Gastroesophageal sphincter (tissue), 4 donors: ENCODE measurements around the gene TMC6. TPM values are rescaled to one million over a fixed set of nuclear protein-coding genes. Genes with fewer than 3 reads are reported as not detected.
A peak's percentile ranks its signal among the peaks of the same experiment; 100 is the strongest.

Experiments
- ATAC-seq: fragments of 150-250 bp; one replicate; pipeline ENCODE4 v1.9.1; 2016; ENCODE audit warnings: mild to moderate bottlenecking, moderate library complexity
- H3K27ac ChIP-seq, 4 donors: fragments of 200-600 bp; sonication (generic) in 3 of 4; 1 replicate in 3 of 4; 2 replicates in 1 of 4; pipeline ENCODE4 v1.5.1; 2016 to 2019
- H3K27me3 ChIP-seq: fragments of 200-600 bp; sonication (generic); one replicate; pipeline ENCODE4 v1.5.1; 2019
- H3K36me3 ChIP-seq, 2 donors: fragments of 200-600 bp; sonication (generic); one replicate each; pipeline ENCODE4 v1.5.1; 2019; ENCODE audit warnings: control low read depth in 1 of 2
- H3K4me1 ChIP-seq, 3 donors: fragments of 200-600 bp; sonication (generic); 1 replicate in 2 of 3; 2 replicates in 1 of 3; pipeline ENCODE4 v1.5.1; 2016 to 2019; ENCODE audit warnings: control low read depth in 2 of 3
- H3K4me3 ChIP-seq, 2 donors: fragments of 200-600 bp; sonication (generic); one replicate each; pipeline ENCODE4 v1.5.1; 2019; ENCODE audit warnings: mild to moderate bottlenecking in 1 of 2, moderate library complexity in 1 of 2
- H3K9me3 ChIP-seq, 3 donors: fragments of 200-600 bp; sonication (generic); one replicate each; pipeline ENCODE4 v1.5.1; 2017 to 2019; ENCODE audit warnings: control low read depth in 2 of 3
- EP300 ChIP-seq: sonication (generic); formaldehyde crosslinking; IDR thresholded peaks from one replicate; pipeline ENCODE4 v1.6.1; 2017; ENCODE audit warnings: antibody characterized with exemption, mild to moderate bottlenecking
- POLR2A ChIP-seq, 2 donors: fragments of 450-650 bp; IDR thresholded peaks; one replicate each; pipeline ENCODE4 v1.6.1; 2017; ENCODE audit warnings: antibody characterized with exemption in 2 of 2, mild to moderate bottlenecking in 2 of 2, moderate library complexity in 1 of 2
- POLR2AphosphoS5 ChIP-seq: sonication (generic); formaldehyde crosslinking; IDR thresholded peaks from one replicate; pipeline ENCODE4 v1.6.1; 2017; ENCODE audit warnings: antibody characterized with exemption
- WGBS, 2 donors: methylation state at CpG; one replicate each; pipeline ENCODE4 v1.1.5; 2018; ENCODE audit warnings: low coverage in 1 of 2; 5-methylcytosine and 5-hydroxymethylcytosine counted together
- total RNA-seq, 4 donors: library from RNA; depleted of rRNA; stranded (reverse); fragments of >200 nt; gene quantifications; one replicate each; pipeline ENCODE4 v1.1.0, GENCODE V29; 2016
- TF ChIP-seq, protein P1 (sequence below), 4 experiments: fragments of 200-600 bp in 2 of 4; fragments of 450-650 bp in 2 of 4; sonication (generic) in 1 of 4; IDR thresholded peaks; one replicate each; pipeline ENCODE4 v1.5.1; 2017 to 2019; ENCODE audit warnings: antibody characterized with exemption in 4 of 4, mild to moderate bottlenecking in 2 of 4, moderate library complexity in 2 of 4

The TMC6 gene, protein sequence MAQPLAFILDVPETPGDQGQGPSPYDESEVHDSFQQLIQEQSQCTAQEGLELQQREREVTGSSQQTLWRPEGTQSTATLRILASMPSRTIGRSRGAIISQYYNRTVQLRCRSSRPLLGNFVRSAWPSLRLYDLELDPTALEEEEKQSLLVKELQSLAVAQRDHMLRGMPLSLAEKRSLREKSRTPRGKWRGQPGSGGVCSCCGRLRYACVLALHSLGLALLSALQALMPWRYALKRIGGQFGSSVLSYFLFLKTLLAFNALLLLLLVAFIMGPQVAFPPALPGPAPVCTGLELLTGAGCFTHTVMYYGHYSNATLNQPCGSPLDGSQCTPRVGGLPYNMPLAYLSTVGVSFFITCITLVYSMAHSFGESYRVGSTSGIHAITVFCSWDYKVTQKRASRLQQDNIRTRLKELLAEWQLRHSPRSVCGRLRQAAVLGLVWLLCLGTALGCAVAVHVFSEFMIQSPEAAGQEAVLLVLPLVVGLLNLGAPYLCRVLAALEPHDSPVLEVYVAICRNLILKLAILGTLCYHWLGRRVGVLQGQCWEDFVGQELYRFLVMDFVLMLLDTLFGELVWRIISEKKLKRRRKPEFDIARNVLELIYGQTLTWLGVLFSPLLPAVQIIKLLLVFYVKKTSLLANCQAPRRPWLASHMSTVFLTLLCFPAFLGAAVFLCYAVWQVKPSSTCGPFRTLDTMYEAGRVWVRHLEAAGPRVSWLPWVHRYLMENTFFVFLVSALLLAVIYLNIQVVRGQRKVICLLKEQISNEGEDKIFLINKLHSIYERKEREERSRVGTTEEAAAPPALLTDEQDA
- 10 to 100 TPM; 12.4 to 19.0 (median 15.5) TPM for total RNA-seq

DNA sequence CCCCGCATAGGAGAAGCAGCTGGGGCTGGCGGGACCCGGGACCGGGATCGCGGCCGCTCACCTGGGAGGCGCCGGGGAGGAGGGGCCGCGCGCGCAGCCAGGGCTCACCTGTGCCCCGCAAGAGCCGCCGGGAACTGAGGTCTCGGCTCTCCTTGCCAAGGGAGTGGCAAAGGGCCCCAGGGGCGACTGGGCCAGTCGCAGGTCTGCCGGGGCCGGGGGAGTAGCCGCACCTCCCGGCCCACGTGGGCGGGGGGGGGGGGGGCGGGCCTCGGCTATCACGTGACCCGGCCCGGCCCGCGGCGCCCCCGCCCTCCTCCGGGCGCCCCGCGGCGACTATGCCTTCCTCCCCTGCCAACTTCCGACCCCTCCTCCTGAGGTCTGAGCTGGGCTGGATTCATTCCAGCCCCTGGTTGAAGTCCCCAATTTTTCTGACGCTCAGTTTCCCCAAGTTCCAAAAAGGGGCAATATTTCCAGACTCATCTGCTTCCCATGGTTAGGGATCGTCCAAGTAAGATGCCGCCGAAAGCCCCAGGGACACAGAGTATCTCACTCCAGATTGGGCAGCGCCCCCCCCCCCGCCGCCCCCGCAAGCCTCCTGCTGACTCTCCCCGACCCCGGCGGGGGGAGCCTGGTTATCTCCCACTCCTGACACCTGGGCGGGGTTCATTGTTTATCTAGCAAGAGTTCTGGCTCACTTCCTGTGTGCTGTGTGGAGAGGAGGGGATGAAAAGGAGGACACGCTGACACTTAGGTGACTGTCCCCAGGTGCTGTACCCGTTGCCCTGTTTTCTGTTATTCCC, at the start of gene TMC6:
Gene TMC6, minus strand, starts transcription at position 205 of the 800 bp plus-strand sequence. CDS start 1,923 bp downstream, outside the sequence.
- peaks cover 0 to 88% (median 34%) of the 10 kb centered on the region in 3 donors for H3K4me1 ChIP-seq
- H3K36me3 ChIP-seq = peaks cover 0 to 22% of the 10 kb centered on the region in 2 donors
- peak within 1 kb of the TSS; percentile 21 to 81 (median 79) for H3K27ac ChIP-seq
- no peaks in the 10 kb centered on the region for H3K9me3 ChIP-seq
- peaks cover 64% of the 10 kb centered on the region for H3K27me3 ChIP-seq
- TF ChIP-seq POLR2A (IDR thresholded peaks at IDR 0.05) = peak; percentile 31 to 39
- TF ChIP-seq POLR2AphosphoS5 = no peak
- WGBS, 2 donors = 3 to 59% methylated on average over 3 to 12 of the region's 54 CpGs
- ATAC-seq = peak; percentile 4
- peak within 1 kb of the TSS; percentile 42 to 71 for H3K4me3 ChIP-seq

DNA sequence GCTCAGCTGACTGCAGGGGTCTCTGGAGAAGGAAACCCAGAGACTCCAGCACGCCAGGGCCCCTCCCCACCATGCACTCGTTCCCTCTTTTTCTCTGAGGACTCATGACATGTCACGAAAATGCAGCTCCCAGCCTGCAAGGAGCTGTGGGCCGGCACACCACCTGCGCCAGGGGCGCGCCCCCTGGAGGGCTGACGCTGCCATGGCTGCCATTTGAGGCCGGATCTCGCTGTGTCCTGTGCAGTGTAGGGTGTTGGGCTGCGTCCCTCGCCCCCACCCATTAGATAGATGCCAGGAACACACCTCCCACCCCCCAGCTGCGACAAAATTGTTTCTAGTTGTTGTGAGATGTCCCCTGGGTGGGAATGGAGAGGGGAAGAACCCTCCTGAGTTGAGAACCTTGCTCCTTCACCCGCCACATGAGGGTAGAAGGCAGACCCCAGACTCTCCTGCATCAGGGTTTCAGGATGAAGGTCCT, 48.0 kb upstream of the TMC6 start:
- H3K36me3 ChIP-seq = peaks cover 0 to 6% of the 10 kb centered on the region in 2 donors
- H3K9me3 ChIP-seq = no peaks in the 10 kb centered on the region
- no peak for TF ChIP-seq EP300
- peak; percentile 23 for TF ChIP-seq POLR2AphosphoS5
- TF ChIP-seq, protein P1, sequence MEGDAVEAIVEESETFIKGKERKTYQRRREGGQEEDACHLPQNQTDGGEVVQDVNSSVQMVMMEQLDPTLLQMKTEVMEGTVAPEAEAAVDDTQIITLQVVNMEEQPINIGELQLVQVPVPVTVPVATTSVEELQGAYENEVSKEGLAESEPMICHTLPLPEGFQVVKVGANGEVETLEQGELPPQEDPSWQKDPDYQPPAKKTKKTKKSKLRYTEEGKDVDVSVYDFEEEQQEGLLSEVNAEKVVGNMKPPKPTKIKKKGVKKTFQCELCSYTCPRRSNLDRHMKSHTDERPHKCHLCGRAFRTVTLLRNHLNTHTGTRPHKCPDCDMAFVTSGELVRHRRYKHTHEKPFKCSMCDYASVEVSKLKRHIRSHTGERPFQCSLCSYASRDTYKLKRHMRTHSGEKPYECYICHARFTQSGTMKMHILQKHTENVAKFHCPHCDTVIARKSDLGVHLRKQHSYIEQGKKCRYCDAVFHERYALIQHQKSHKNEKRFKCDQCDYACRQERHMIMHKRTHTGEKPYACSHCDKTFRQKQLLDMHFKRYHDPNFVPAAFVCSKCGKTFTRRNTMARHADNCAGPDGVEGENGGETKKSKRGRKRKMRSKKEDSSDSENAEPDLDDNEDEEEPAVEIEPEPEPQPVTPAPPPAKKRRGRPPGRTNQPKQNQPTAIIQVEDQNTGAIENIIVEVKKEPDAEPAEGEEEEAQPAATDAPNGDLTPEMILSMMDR (IDR thresholded peaks at IDR 0.05) = peak in 3 of 4 experiments; percentile 83 to 95 (median 91)
- no peaks in the 10 kb centered on the region for H3K27me3 ChIP-seq
- no peak for ATAC-seq
- no peak overlapping the region for H3K4me3 ChIP-seq
- peak overlapping the region in 3 of 4 donors; percentile 91 to 98 (median 98) for H3K27ac ChIP-seq
- peaks cover 0 to 100% (median 59%) of the 10 kb centered on the region in 3 donors for H3K4me1 ChIP-seq
- 10 to 73% methylated on average over 2 to 4 of the region's 14 CpGs for WGBS, 2 donors

DNA sequence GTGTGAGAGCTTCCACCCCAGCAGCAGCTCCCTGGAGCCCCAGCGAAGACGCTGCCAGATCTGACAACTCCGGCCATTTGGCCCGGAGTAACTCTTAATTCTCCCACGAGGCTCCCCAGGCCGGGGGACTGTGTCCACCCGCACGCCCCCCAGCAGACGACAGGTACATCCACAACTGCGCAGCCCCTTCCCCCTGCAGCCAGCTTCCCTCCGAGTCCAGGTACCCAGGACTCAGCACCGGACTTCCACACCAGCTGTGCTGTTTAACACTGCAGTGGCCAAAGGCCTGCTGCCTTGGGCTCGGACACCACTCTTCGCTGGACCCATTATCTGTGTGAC, 47.1 kb upstream of the TMC6 start:
- Histone ChIP-seq H3K36me3 (peaks cover 0 to 16% of the 10 kb centered on the region in 2 donors), H3K27ac (peak overlapping the region in 3 of 4 donors; percentile 91 to 98 (median 98)), H3K9me3 (no peaks in the 10 kb centered on the region), H3K4me3 (no peak overlapping the region), H3K4me1 (peaks cover 0 to 100% (median 63%) of the 10 kb centered on the region in 3 donors), H3K27me3 (no peaks in the 10 kb centered on the region)
- no CpG with 5 or more reads among the region's 14 CpGs for WGBS, 2 donors
- no peak for TF ChIP-seq POLR2A (IDR thresholded peaks at IDR 0.05)
- no peak for ATAC-seq

DNA sequence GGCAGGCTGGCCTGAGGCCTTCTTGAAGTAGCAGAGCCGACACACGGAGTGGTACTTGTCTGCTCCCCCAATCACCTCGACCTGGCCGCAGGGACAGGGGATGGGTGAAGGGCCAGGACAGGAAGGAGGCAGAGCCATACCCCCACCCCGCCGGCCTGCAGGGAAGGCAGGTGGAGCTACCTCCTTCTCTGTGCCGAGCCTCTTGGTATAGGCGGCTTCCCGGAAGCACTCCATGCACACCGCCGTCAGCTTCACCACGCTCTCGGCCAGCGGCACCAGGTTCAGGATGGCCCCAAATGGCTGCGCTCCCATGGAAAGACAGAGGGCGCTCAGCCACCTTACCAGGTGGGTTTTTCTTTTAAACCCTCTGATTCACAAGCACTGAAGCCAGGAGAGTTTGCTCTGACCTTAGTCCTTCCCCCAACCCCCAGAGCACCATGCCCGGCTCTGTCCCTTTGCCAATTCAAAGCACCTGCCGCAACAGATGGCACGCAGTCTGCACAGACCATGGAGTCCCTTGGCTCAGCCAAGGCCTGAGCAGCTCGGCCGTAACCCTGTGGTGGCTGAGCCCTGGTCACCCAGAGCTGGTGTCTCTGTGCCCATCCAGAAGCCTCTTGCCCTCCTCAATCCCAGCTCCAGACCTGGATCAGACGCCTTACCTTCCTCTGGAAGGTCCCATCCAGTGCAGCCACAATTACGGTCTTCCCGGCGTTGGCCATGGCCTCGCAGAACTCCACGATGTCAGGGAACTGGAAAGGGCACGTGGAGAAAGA, 46.5 kb upstream of the TMC6 start:
- Histone ChIP-seq H3K9me3 (no peaks in the 10 kb centered on the region), H3K27ac (peak overlapping the region; percentile 51 to 98 (median 94)), H3K27me3 (no peaks in the 10 kb centered on the region), H3K36me3 (peaks cover 0 to 18% of the 10 kb centered on the region in 2 donors), H3K4me1 (peaks cover 0 to 100% (median 64%) of the 10 kb centered on the region in 3 donors), H3K4me3 (no peak overlapping the region)
- TF ChIP-seq, protein P1 (IDR thresholded peaks at IDR 0.05) = no peak
- WGBS, 2 donors = 89 to 100% methylated on average over 1 to 10 of the region's 28 CpGs
- no peak for ATAC-seq

DNA sequence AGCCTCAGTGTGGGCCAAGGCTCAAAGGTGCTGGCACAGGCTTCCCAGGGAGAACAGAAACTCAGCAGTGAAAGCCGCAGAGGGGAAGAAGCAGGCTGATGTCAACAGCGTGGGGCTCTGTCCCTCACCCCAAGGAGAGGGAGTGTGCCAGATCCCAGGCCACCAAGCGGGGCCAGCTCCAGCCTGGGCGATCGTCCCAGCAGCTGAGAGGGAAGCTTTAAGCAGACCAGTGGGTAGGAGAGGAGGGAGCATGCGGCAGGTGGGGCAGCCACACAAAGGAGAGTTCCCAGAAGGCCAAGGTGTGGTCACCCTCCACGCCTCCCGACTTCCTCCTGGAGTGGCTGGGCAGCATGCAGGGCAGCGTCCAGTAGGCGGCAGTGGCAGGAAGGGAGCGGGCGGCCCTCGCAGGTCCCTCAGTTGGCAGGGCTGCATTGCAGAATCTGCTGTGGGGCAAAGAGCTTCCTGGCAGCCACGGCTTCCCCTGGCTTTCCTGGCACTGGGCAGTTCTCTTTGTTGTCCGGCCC, 45.9 kb upstream of the TMC6 start:
- H3K4me3 ChIP-seq = no peak overlapping the region
- H3K9me3 ChIP-seq = no peaks in the 10 kb centered on the region
- peaks cover 0 to 18% of the 10 kb centered on the region in 2 donors for H3K36me3 ChIP-seq
- H3K4me1 ChIP-seq = peaks cover 0 to 100% (median 65%) of the 10 kb centered on the region in 3 donors
- H3K27ac ChIP-seq = peak overlapping the region; percentile 51 to 98 (median 94)
- WGBS, 2 donors = 10% methylated on average over 2 of the region's 15 CpGs; no CpG with 5 or more reads in 1 of the 2 donors
- ATAC-seq = peak; percentile 76
- no peaks in the 10 kb centered on the region for H3K27me3 ChIP-seq
- TF ChIP-seq, protein P1 (IDR thresholded peaks at IDR 0.05) = peak in 3 of 4 experiments; percentile 79 to 84 (median 83)
- peak in 1 of 2 donors; percentile 16 for TF ChIP-seq POLR2A (IDR thresholded peaks at IDR 0.05)
- TF ChIP-seq EP300 = no peak
- TF ChIP-seq POLR2AphosphoS5 = peak; percentile 79
